ENCODE measurements around the gene AIMP2.
"Not testable (repeated sequence)": the region's sequence is repeated elsewhere in the genome, so short reads cannot be mapped to it uniquely, and the experiment has no call there.

The AIMP2 gene

GRCh38 chr7:6008668-6009611 is at the start of gene AIMP2, which contains the start of gene PMS2:
Gene AIMP2 (plus strand): TSS chr7:6009272. CDS start chr7:6009364, 92 bp downstream.
Gene PMS2 (minus strand): TSS chr7:6009049. CDS start chr7:6009019, 30 bp downstream.
- in situ Hi-C loops (cut with MboI; ENCODE audit: low sequenced_read_pairs) = no loop called here

- in situ Hi-C loops (cut with MboI; ENCODE audit: low sequenced_read_pairs) = not testable (repeated sequence)
Observed at GRCh38 chr7:5963205-5963604, 45.9 kb upstream of the AIMP2 start.

GRCh38 chr7:5963810-5964209 is 45.3 kb upstream of the AIMP2 start:
- in situ Hi-C loops (cut with MboI; ENCODE audit: low sequenced_read_pairs) = not testable (repeated sequence)

GRCh38 chr7:5970347-5970911 is 38.6 kb upstream of the AIMP2 start, which contains the start of gene RSPH10B:
Gene RSPH10B (minus strand): TSS chr7:5970689. CDS start chr7:5967116, 3,573 bp downstream.
- in situ Hi-C loops (cut with MboI; ENCODE audit: low sequenced_read_pairs) = not testable (repeated sequence)

GRCh38 chr7:5973580-5973979 is 35.5 kb upstream of the AIMP2 start:
- in situ Hi-C loops (cut with MboI; ENCODE audit: low sequenced_read_pairs) = not testable (repeated sequence)

DNA sequence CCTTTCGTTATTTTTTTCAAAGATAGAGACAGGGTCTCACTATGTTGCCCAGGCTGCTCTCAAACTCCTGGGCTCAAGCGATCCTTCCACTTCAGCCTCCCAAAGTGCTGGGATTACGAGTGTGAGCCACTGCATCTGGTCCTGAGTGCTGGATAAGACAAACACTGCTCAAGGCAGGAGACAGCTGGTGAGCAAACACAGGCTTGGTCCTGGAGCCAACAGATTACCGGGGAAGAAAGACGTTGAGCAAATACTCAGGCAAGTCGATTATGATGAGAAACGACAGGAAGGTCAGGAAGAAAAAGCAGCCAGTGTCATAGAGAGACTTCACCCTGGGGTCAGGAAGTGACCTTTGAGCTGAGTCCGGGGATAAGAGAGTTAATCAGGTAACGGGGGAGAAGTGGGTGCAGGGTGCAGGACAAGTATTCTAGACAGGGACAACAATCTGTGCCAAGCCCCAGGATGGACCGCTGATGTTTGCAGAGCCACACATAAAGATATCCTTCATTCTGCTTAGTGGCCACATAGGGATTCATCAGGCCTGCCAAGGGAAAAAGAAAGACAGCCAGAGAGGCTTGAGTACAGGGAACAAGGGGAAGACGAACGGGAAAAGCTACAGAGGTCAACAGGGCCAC is 29.3 kb upstream of the AIMP2 start:
- in situ Hi-C loops (cut with MboI; ENCODE audit: low sequenced_read_pairs) = loop anchor here (25.0 kb wide), 1 partner anchor 117 kb away; no protein-coding TSS in a partner anchor

GRCh38 chr7:5987061-5987460 is 22.0 kb upstream of the AIMP2 start:
- in situ Hi-C loops (cut with MboI; ENCODE audit: low sequenced_read_pairs) = loop anchor here (25.0 kb wide), 1 partner anchor 125 kb away; no protein-coding TSS in a partner anchor

- in situ Hi-C loops (cut with MboI; ENCODE audit: low sequenced_read_pairs) = loop anchor here (25.0 kb wide), 1 partner anchor 135 kb away; no protein-coding TSS in a partner anchor
Observed at GRCh38 chr7:5997210-5997808, 11.8 kb upstream of the AIMP2 start.

DNA sequence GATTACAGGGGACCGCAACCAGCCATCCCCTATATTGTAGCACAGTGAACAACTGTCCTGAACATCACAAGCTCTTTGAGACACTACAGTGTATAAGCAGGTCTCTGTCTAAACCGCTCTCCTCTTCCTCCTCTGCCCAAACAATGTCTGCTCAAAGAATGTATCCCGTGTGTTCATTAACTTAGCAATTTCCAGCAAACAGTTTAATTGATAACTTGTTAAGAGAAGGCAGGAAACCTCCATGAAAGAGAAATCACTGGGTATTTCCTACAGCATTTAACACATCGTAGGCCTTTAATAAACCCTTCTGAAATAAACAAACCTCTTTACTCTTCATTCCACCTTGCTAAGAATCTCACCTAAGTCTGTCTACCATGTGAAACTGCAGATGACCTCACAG is 1.7 kb upstream of the AIMP2 start:
- in situ Hi-C loops (cut with MboI; ENCODE audit: low sequenced_read_pairs) = no loop called here

DNA sequence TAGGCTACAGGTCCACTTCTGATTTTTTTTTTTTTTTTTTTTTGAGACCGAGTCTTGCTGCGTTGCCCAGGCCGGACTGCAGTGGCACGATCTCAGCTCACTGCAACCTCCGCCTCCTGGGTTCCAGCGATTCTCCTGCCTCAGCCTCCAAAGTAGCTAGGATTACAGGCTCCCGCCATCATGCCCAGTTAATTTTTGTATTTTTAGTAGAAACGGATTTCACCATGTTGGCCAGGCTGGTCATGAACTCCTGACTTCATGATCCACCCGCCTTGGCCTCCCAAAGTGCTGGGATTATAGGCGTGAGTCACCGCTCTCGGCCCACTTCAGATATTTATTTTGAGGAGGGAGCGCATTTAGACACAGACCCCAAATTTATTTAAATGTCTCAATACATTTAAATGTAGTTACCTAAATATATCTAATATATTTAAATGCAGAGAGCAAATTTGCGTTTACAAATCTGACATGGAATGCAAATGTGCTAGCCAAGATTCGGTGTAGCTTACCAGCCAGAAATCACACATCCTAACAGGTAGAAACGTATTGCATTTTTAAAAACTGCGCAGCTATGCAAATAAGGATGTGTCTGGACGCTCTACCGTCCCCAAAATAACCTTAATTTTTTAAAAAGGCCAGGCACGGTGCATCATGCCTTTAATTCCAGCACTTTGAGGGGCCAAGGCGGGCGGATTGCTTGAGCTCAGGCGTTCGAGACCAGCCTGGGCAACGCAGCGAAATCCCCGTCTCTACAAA is 1.1 kb upstream of the AIMP2 start:
- in situ Hi-C loops (cut with MboI; ENCODE audit: low sequenced_read_pairs) = not testable (repeated sequence)

DNA sequence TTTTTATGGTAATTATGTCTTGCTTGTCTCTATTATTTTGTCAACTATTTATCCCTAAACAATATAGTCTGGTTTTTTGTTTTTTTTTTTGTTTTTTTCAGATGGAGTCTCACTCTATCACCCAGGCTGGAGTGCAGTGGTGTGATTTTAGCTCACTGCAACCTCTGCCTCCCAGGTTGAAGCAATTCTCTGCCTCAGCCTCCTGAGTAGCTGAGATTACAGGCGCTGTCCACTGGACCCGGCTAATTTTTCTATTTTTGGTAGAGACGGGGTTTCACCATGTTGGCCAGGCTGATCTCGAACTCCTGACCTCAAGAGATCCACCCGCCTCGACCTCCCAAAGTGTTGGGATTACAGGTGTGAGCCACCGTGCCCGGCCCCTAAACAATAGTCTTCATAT is 1.3 kb downstream of the AIMP2 start:
- in situ Hi-C loops (cut with MboI; ENCODE audit: low sequenced_read_pairs) = not testable (repeated sequence)

DNA sequence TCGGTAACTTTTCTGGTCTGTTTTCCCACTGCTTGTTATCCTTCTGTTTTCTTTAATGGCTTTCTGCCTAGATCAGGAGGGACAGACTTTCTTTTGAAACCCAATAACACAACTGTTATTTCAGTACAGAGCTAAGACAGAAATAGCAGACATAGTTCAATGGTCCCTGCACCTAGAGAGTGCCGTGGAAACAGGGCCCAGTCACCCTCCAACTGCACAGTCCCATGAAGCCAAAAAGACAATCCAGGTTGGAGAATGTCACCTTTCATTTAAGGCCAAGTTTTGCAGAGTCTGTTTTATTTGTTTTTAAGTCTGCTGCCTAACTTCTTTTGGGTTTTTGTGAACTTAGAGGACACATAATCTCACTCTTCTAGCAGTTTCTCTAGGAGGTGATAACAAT is 2.5 kb downstream of the AIMP2 start:
- in situ Hi-C loops (cut with MboI; ENCODE audit: low sequenced_read_pairs) = no loop called here

DNA sequence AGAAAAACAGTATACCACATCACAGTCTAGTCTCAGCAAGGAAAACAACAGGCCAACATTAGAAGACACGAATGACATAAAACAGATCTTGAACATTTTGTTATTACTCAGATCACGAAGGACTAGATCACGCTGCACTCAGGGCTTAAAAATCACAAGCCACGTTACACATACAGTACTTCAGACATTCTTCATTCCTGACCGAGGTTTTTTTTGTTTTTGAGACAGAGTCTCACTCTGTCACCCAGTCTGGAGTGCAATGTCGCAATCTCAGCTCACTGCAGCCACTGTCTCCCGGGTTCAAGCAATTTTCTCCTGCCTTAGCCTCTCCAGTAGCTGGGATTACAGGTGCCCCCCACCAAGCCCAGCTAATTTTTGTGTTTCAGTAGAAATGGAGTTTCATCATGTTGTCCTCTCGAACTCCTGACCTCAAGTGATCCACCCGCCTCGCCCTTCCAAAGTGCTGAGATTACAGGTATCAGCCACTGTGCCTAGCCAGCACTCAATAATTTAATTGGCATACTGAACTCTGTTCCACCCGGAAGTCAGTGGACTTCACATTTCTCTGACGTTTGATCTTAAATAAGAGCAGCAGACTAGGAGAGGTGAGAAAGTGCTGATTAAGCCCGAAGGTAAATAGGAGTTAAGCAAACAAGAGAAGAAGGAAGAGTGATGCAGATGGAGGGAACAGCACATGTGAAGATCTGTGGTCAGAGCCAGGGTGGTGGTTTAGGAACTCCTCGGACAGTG is 3.5 kb downstream of the AIMP2 start:
- in situ Hi-C loops (cut with MboI; ENCODE audit: low sequenced_read_pairs) = no loop called here

- in situ Hi-C loops (cut with MboI; ENCODE audit: low sequenced_read_pairs) = no loop called here
Observed at GRCh38 chr7:6015917-6016652, 7.0 kb downstream of the AIMP2 start.

GRCh38 chr7:6016653-6016966 is 7.5 kb downstream of the AIMP2 start:
- in situ Hi-C loops (cut with MboI; ENCODE audit: low sequenced_read_pairs) = no loop called here

- in situ Hi-C loops (cut with MboI; ENCODE audit: low sequenced_read_pairs) = no loop called here
Observed at GRCh38 chr7:6020371-6021286, 11.6 kb downstream of the AIMP2 start.

GRCh38 chr7:6022707-6023106 is 13.6 kb downstream of the AIMP2 start:
- in situ Hi-C loops (cut with MboI; ENCODE audit: low sequenced_read_pairs) = no loop called here

DNA sequence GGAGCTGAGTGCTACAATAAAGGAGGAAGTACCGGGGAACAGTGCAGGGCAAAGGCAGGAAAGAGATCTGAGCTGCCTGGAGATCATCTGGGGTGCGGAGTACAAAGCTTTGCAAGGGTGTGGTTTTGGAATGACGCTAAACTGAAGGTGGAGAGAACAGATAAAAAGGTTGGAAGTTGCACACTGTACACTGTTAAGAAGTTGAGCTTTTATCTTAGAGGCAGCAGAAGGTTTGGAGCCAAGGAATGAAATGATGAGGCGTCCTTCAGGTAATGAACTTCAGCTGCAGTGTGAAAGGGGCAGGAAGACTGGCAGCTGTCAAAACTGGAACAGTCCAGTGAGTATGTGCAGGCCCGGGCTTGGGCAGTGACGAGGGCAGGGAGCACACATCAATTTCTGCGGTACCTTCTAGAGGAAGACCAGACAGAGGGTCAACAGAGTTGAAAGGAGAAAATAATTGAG is 14.9 kb downstream of the AIMP2 start:
- in situ Hi-C loops (cut with MboI; ENCODE audit: low sequenced_read_pairs) = no loop called here
